BJ (cell line): ENCODE results near the gene ZNF506. TPM values are rescaled to one million over a fixed set of nuclear protein-coding genes. Genes with fewer than 3 reads are reported as not detected.
"Not testable (repeated sequence)": the region's sequence is repeated elsewhere in the genome, so short reads cannot be mapped to it uniquely, and the experiment has no call there.

Experiments used
- CTCF ChIA-PET: fragments of 350-600 bp; formaldehyde crosslinking; extraction: SDS; loops from one replicate; lab custom pipeline; 2021; ENCODE audit warnings: antibody characterized with exemption, inconsistent platforms; lab: Yijun Ruan, JAX
- POLR2A ChIA-PET: fragments of 300-600 bp; sonication (Branson Sonifier 250); formaldehyde crosslinking; extraction: SDS; loops from one replicate; lab custom pipeline; 2021; ENCODE audit warnings: antibody characterized with exemption; lab: Charles Lee
- DNase-seq: peaks from one replicate; pipeline ENCODE4 v3.0.0-alpha.2; 2011; ENCODE audit warnings: low read depth
- H3K27me3 ChIP-seq: 2 replicates; pipeline ENCODE4 v1.6.0; 2011; ENCODE audit warnings: low read length; ENCODE audit not compliant: control insufficient read depth, insufficient read depth
- H3K36me3 ChIP-seq: 2 replicates; pipeline ENCODE4 v1.5.1; 2011; ENCODE audit warnings: low read length; ENCODE audit not compliant: control insufficient read depth, insufficient read depth
- H3K4me3 ChIP-seq: 2 replicates; pipeline ENCODE4 v1.5.1; 2011; ENCODE audit warnings: low read depth, mild to moderate bottlenecking, control low read depth, low read length
- polyA plus RNA-seq: library from polyadenylated mRNA; depleted of rRNA; stranded (reverse); fragments of >200 nt; gene quantifications from 2 replicates; pipeline ENCODE4 v1.2.3, GENCODE V29; 2011
- TF ChIP-seq, protein P1 (sequence below): IDR thresholded peaks from 2 replicates; pipeline ENCODE4 v1.5.1; 2011; ENCODE audit warnings: low read depth, mild to moderate bottlenecking, control low read depth, inconsistent platforms, low read length, moderate library complexity; ENCODE audit not compliant: insufficient read depth

ZNF506 gene
- polyA plus RNA-seq, 1 experiment, result 3.9 TPM

DNA sequence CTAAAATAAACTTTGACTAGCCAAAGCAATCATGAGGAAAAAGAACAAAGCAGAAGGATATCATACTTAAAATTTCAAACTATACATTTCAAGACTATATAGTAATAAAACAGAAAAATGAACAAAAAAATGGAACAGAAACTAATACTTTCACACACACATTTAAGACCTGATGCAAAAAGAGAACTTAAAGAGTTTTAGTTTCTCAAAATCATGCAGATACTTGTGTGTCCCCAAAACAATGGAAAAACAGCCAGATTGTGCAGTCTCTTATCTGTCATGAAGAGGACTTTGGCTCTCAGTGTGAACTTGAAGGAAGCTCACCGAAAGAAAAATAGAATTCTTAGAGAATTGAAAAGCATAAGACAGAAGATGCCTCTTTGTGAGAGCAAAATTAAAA, 16.1 kb downstream of the ZNF506 start:
- ChIA-PET CTCF (interaction anchor here (1.2 kb wide), 1 partner anchor 15 kb away, joined by 4 read pairs; no protein-coding TSS in a partner anchor), POLR2A (no interaction called here)
- no peaks in the 10 kb centered on the region for H3K27me3 ChIP-seq

DNA sequence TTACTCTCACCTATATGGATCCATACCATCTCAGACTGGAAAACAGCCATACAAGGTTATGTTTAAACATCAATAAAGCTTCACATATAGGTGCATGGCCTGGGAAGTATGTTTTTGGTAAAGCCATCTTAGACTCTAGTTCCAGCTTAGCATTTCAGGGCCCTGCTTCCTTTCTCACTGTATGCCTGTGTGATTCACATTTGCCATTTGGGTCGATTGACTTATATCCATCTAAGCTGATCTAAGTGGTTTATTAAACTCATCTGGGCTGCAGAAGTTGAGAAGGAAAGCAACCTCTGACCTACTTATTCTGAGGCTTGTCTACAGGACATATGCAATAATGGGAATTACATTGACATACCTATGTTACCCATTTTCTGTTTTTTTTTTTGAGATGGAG, 33.5 kb downstream of the ZNF506 start:
- Histone ChIP-seq H3K36me3 (peaks cover 12% of the 10 kb centered on the region), H3K4me3 (no peak overlapping the region), H3K27me3 (no peaks in the 10 kb centered on the region)
- TF ChIP-seq, protein P1, sequence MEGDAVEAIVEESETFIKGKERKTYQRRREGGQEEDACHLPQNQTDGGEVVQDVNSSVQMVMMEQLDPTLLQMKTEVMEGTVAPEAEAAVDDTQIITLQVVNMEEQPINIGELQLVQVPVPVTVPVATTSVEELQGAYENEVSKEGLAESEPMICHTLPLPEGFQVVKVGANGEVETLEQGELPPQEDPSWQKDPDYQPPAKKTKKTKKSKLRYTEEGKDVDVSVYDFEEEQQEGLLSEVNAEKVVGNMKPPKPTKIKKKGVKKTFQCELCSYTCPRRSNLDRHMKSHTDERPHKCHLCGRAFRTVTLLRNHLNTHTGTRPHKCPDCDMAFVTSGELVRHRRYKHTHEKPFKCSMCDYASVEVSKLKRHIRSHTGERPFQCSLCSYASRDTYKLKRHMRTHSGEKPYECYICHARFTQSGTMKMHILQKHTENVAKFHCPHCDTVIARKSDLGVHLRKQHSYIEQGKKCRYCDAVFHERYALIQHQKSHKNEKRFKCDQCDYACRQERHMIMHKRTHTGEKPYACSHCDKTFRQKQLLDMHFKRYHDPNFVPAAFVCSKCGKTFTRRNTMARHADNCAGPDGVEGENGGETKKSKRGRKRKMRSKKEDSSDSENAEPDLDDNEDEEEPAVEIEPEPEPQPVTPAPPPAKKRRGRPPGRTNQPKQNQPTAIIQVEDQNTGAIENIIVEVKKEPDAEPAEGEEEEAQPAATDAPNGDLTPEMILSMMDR, result no peak
- CTCF ChIA-PET, result no interaction called here
- POLR2A ChIA-PET, result no interaction called here
- no peak for DNase-seq

More for the DNA sequence above, 16.1 kb downstream of the ZNF506 start:
- no peak overlapping the region for H3K4me3 ChIP-seq
- TF ChIP-seq, protein P1, result no peak
- no peak for DNase-seq
- H3K36me3 ChIP-seq, result no peaks in the 10 kb centered on the region

DNA sequence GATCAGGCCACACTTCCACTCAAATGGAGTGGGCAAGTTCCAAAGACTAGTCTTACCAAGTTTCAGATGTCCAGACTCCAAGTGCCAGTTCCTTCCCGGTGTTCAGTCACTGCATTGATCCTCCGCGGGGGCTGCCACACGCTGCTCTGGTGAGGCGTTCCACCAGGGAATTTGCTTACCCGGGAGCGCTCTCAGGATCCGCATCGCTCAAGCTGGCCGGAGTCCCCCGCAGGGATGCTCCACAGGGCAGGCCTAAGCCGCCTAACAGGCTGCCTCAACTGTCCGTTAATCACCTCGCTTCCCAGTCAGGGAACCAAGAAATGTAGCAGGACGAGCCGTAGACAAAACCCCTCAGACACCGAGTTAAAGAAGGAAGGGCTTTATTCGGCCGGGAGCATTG, 36.1 kb downstream of the ZNF506 start:
- DNase-seq, POLR2A ChIA-PET, H3K36me3 ChIP-seq, H3K4me3 ChIP-seq, CTCF ChIA-PET, H3K27me3 ChIP-seq: not testable (repeated sequence)

DNA sequence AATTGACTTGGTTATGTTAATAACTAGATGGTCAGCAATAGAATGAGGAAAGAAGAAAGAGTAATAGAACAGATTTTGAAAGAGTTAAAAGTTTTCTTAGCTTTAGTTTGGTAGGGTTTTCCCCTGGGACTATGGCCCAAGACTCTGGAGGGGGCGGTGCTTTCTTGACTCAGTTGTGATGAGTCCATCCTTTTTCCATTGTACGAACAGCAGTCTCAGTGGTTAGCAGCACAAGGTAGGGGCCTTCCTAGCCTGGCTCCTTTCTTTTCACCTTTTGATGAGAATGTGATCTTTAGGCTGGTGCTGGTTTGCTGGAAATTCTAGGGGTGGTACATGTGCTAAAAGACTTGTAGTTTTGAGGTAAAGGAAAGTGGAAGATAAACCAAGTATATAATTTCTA, 38.8 kb downstream of the ZNF506 start:
- Histone ChIP-seq H3K36me3 (peaks cover 2% of the 10 kb centered on the region; the same call in 1 of the 2 replicates), H3K27me3 (no peaks in the 10 kb centered on the region), H3K4me3 (no peak overlapping the region)
- POLR2A ChIA-PET, result no interaction called here
- CTCF ChIA-PET, result interaction anchor here (0.8 kb wide), 1 partner anchor 8 kb away, joined by 3 read pairs; no protein-coding TSS in a partner anchor
- TF ChIP-seq, protein P1, result no peak
- no peak for DNase-seq

DNA sequence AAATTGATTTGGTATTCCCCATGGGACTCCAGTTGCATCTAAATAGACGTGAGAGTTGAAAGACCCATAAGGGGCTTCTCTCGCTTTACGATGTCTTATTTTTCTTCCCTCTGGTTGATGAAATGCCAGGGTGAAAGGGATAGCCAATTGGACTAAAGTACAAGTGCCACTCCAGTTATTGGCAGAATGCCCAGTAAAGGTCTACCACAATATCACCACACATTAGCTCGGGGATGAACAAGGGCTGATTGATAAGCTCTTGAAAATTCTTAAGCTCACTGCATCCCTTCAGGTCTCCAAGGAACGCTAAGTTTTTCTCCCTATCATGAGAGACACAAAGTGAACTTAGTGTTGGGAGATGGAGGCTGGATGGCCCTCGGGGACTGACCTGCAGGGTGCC, 39.8 kb downstream of the ZNF506 start:
- H3K4me3 ChIP-seq, H3K36me3 ChIP-seq, CTCF ChIA-PET, H3K27me3 ChIP-seq, POLR2A ChIA-PET, DNase-seq: not testable (repeated sequence)

DNA sequence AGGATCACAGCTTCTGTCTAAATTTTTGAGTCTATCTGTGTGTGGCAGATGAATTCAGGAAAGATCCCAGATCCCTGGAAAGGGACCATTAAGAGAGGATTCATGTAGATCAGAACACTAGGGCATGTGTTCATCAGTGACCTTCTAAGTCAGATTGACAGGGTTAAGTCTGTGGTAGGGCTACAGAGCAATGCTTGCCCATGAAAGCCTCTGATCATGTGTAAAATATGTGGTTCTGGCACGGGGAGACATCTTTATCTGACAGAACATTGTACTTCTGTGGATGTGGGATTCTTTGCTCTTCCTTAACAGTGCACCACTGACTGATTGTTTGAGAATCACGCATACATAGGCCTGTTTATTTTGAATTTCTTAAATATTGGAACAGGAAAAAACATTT, 42.9 kb downstream of the ZNF506 start:
- ChIA-PET POLR2A (no interaction called here), CTCF (no interaction called here)
- TF ChIP-seq, protein P1, result no peak
- Histone ChIP-seq H3K4me3 (no peak overlapping the region), H3K27me3 (no peaks in the 10 kb centered on the region), H3K36me3 (no peaks in the 10 kb centered on the region)
- no peak for DNase-seq
